Activated CD4-positive, alpha-beta T cell treated with anti-CD3 and anti-CD28 coated beads for 24 hours (primary cell): ENCODE results near the gene TMEFF2.
"Not testable (repeated sequence)": the region's sequence is repeated elsewhere in the genome, so short reads cannot be mapped to it uniquely, and the experiment has no call there.

Experiments used
- DNase-seq, 2 donors: peaks; one replicate each; pipeline ENCODE4 v3.0.0-alpha.2; 2020; ENCODE audit warnings: low read depth in 2 of 2

The TMEFF2 gene

DNA sequence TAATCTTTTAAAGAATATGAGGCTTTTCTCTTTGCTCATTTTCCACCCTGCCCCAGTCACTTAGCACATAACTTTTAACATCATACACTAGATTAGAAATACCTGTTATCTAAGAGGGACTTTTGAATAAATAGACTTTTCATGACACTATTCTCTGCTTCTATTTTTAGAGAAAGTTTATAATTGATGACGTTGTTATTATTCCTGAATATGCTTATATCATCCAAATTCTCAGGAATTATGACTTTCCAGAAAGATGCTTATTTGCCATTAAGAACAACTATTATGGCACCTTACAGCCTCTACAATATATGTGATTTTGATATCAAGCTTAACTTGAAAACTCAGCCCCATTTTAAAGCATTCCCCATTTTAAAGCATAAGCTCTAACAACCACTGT lies 11.4 kb downstream of the TMEFF2 start:
- DNase-seq: no peak

DNA sequence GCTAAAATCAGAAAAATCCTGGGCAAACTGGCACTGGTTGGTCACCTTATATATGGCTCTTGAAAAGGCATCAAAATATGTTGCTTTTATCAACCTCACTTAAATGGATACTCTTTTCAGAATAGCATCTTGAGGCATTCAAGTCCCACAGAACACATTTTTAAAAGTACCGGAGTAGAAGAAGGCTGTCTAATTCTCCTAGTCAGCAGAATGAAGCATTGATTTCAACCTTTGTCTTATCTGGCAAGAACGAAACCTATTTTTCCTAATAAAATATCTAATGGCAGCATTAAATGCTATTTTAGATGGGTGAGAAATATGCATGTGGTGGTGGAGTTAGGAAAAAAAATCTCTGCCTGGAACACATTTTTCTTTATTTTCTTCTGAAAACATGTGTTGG lies 27.8 kb downstream of the TMEFF2 start:
- no peak for DNase-seq

DNA sequence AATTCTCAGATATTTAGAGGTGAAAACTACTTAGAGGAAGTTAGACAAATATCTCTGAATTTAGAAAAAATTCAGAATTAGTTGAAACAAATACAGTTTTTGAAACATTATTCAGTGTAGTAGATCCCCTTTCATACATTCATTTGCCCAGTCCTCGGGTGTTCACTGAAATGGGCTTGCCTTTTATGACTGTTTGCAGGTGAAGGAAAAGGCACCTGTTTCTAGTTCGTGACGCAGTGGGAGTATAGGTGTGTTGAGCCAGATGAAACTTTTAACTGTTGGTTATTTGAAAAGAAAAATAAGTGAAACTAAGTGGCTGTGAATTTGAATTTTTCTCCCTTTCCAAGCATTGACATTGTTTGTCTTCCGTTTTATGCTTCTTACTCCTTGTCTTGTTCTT lies 28.9 kb downstream of the TMEFF2 start:
- DNase-seq: no peak

DNA sequence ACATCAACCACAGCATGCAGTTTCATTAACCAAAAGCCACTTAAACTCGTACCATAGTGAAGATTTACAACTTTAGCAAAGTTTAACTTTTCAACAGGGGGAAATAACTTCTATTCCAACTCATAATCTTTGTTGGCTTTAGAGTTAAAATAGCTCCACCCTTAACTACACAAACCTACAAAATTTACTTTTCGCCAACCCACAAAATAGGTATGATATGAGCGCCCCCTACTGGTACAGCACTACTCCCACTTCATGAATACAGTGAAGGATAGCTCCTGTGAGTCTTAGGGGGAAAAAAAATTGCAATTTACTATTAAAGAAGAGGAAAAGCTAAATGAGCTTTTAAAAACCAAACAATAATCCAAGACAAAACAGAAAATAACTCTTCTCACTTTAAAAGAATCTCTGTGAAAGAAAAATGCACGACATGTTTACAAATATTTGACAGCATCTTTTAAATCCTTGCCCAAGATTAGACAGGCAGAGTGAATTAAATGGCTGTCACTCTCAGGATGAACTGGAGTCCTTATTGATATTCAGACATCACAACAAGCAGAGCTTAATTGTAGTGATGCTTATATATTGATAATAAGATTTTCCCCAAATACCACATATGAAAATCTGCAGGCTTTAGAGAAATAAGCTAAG lies 32.2 kb downstream of the TMEFF2 start:
- peak; percentile 44 to 70 for DNase-seq

DNA sequence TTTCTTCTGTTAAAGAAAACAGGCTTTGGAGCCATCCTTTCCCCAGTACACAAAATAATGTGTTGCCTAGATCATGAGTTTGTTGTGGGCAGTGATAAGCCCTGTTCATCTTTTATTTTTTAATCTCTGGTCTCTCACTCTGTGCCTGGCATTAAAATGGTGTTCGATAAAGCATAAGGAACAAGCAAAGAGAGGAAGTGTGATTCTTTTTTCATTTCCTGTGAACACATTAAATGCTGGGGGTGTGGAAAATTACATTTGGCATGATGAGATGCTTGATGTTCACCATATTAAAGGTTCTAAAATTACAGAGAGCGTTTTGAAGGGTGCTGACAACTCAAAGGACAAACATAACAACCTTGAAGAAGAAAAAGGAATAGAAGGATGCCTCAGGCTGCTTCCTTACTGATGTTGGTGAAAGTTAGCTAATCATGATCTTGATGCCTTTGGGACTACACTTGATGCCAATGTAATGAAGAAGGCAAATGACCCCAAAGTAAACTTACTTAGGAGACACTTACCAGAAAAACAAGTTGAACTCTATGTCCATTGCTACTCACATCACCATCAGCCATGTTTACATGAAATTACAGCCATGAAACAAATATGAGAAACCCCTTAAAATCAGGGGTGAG lies 33.0 kb downstream of the TMEFF2 start:
- DNase-seq: no peak

DNA sequence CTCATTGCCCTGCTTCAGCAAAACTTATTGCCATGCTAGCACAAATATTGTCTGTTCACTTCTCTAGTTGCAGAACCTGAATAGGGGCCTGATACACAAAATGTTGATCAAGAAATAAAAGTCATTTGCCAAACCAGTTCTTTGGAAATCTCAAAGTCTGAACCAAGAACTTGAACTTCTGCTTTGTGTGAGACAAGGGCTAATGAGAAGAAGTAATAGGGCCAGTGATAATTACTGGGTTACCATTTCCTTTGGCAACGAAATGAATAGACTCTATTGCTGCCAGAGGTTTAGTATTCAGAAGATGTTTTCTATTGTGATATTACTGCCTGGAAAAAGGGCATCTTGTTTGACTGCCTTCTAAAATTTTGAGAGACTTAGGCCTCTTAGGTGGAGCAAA lies 35.0 kb downstream of the TMEFF2 start:
- DNase-seq: no peak

DNA sequence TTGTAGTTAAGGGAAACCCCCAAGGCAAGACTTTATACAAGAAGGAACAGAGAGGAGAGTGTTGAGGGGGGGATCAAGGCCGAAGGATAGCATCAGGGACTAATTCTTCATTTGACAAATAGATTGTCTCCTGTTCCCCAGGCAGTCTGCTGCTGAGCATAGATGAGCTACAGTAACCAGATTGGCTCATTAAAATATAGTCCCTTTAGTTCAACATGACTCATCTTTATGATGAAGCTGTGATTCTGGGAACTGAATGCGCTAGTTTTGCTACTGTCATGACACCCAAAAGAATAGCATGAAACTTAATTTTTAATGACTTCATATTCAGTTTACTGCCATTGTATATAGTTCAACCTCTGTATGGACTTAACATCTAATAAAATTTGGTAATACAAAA lies 35.5 kb downstream of the TMEFF2 start:
- no peak for DNase-seq

DNA sequence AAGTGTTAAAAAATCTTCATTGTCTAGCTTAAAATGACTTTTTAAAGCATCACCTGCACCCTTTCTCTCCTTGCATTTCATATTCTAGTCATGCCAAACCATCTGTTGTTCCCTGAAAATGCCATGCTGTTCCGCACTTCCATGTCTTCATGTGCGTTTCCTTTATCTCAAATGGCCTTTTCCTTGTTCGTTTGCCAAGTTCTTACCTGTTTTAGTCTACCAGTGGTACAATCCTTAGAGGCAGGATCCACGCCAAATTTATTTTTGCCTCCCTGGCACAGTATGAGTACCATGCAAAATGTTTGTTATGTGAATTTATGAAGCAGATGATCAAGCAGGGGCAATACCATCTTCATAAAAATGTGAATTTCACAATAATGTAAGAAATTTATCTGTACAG lies 37.0 kb downstream of the TMEFF2 start:
- no peak for DNase-seq

DNA sequence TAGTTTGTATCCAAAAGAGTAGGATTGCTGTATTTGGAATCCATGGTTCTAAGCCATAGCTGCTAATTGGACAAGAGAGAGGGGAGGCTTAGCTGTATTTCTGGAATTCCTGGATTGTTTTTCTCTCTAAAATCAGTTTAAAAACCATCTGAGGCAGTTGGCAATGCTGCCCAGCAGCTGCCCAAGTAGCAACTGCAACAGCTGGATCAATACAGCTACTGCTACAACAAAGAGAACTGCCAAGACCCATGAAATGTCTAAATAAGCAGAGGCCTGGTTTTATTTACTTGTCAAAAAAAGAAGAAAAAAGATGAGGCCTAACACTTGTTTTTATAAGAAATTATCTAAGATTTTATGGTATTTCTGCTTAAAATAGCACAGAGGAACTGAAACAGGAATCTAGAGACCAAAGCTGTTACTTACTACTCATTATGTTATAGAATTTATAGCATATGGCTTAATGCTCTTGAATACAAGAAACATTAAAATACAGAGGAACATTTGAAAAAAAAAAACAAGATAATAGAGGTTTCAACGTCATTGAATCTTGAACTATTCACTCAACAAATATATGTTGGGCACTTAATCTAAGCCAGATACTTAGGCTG lies 39.1 kb downstream of the TMEFF2 start:
- DNase-seq: no peak

DNA sequence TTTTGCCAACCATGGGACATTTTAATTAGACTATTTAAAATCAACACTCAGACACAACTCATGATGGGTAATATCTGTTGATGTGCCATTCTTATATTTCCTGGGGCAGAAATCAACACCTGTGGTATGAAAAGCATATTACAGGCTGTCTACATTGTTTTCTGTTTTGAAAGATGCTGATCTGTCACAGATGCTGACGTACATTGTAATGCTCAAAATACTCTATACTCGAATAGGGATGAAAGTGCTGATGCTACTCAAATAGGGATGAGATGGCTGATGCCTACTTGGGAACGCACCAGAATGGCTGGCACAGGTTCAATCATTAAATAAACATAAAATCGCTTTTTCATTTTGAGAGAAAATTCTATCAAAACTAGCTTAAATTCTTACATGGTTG lies 41.2 kb downstream of the TMEFF2 start:
- DNase-seq: no peak

DNA sequence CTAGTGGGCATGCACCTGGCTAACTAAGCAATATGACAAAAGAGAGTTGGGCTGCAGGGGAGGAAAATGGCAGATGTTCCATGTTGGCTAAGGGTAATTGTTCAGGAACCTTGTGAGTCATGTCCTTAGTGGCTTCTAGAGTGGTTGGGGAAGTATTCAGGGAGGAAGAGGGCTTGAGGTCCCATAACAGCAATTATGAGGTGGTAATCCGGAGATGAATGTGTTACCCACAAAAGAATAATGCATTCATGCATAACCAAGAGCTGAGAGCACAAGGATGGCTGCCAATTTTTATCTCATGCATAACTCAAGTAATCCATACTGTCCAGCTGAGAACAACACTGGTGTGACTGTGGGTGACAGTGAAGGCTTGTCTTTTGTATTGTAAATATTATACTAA lies 42.9 kb downstream of the TMEFF2 start:
- no peak for DNase-seq

DNA sequence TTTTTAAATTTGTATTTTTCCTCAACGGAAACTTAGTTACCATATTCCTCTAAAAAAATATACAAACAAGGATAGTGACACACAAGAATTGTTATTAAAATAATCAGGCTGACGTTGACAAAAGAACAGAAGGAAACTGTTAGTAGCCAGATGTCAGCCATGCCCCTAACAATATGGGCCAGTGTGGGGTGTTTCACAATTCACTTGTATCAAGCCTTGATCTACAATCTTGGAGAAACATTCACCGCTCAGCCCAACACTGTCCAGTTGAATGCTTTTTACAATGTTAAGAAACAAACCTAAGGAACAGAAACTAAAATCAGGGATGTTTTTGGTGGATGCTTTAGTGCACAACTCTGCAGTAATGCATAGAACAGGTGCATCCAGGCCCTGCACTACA lies 44.6 kb downstream of the TMEFF2 start:
- no peak for DNase-seq

DNA sequence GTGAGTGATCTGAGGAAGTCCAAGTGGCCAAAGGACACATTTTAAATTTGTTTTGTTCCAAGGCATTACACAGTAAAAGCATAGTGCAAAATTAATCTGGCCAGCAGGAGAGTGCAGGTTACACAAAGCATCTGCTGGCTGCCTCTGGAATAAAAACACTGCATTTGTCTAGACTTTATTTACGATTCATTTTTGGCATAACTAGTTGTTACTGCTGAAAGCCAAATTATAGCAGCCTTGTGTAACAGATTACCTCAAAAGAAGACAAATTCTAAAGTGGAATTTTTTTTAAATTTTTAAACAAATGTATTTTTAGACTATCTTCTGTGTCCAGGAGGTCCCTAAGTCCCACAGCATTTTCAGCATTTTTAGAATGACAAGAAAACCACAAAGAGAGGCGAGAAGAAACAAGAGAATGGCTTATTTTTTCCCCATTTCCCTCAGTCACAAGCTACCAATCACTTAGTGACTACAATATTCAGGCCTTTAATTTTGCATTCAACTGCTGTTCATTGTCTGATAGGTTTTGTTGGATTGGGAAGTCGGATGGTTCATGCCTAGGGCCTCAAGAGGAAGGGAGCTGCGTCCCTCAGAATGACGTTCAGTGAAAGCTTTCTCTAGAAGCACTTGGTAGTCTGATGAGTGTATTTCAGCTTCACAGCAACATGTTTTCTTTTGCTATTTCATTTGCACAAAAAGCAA lies 46.0 kb downstream of the TMEFF2 start:
- no peak for DNase-seq

DNA sequence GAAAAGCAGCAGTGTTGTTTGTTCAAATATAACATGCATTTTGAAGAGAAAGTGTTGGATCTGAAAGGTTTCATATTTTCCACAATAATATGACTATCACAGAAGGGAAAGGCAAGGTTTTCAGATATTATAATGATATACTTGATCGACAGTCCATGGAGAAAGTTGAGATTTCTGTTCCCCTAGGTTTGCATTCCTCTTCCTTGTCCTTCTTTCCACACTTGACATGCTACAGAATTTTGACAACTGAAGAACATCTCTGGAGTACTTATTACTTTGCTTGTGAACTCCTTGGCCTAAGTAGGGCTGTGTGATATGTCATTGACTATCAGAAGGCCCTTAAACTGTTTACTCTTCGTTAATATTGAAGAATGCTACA lies 46.5 kb downstream of the TMEFF2 start:
- DNase-seq: no peak

DNA sequence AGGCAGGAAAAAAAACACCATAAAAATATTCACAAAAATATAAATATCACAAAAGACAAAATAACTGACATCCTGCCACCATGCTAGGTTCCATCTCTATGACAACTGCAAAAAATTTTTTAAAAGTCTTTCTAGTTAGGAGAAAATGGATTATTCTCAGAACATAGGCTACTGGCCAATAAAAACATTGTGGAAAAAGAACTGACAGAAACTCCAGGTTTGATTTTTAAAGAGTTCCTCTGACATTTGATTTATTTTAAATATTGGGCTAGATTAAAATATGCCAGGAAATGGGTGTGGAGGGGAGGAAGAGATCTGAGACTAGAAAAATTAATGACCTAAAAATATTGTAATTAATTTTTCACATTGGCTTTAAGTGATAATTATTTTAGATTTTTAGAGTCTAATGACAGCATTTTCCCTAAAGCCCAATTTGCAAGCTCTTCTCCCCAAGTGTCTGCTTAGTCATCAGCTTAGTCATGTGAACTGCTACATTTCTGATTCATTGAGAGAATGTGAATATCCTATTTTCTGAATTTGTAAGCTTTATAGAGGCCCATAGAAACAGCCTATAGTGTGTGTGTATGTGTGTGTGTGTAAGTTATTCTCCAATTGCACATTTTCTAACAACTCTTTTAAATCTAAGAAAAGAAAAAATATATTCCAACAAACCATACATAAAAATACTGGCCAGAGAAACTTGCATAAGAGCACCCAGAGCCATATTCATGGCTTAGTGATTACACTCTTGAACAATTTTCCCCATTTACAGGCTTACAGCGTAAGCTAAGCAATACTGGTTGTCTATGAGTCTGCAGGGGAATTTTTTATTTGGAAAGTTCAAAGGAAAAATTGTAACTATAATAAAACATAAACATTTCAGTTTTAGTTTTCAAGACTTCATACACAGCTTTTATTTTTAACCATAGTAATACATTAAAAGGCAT lies 48.4 kb downstream of the TMEFF2 start:
- DNase-seq: no peak

DNA sequence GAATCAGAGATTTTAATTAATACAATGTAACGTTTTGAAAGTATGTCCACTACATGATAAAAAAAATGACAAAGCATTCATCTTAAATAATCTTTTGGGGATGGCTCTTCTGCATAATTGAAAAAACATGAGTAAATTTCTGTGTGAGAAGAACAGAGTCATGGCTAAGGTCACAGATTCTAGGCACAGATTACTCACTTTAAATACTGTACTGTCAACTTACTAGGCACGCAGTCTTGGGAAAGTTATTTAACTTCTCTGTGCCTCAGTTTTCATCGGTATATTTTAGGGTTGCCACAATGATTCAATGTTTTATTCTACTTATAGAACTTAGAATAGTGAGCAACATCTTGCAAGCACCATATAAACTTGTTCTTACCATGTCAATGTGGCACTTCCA lies 49.2 kb downstream of the TMEFF2 start:
- DNase-seq: no peak

DNA sequence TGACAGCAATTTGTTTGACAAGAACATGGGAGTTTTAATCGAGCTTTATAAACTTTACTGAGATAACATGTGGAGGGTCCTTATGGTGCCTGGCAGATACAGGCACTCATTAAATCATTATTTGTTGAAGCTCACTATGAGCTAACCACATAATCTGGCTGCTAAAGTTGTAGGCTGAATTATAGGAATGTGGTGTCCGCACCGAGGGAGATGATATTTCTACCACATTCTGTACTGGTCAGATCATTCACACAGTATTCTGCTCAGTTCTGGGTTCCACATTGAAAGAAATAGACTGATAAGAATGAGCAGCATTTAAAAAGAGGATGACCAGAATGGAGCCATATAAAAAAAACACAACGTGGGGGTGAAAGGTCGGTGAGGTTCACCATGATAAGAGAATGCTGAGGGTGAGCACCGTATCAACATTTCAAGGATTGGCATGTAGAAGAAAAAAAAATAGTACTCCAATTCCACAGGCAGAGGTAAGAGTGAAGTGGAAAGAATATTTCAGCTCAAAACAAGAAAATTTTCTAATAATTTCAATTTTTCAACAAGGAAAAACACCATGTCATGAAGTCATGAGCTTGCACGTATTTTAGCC lies 54.4 kb downstream of the TMEFF2 start:
- DNase-seq: no peak

DNA sequence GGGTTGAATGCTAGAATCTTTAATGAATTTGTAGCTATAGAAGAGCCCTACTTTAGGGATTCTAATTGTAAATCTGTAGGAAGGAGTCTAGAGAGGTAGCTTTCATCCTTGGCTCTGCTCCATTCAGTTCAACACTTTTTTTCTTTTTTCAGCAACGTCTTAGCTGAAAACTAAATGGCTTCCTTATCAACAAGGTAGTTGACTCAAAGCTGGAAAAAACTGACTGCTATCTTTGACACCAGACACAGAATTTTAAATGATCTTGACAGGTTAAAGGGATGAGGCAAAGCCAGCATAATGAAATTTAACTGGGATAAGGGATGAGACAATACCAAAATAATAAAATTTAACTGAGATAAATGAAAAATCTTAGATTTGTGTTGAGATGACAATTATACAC lies 54.9 kb downstream of the TMEFF2 start:
- DNase-seq: no peak

DNA sequence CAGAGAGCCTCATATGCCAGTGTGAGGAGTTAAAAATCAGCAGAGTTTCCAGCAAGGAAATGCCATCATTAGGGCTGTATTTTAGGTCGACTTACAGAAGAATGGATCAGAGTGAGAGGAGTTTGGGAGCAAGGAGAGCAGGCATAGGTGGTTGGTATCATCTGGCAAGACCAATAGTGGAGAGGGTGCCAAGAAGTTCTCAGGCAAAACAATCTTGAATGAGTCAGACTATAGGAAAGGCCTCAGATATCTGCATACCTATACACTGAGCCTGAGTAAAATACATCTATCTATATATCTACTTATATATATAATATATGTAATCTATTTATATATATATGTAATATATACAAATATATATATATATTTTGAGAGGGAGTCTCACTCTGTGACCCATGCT lies 57.3 kb downstream of the TMEFF2 start:
- DNase-seq: no peak

DNA sequence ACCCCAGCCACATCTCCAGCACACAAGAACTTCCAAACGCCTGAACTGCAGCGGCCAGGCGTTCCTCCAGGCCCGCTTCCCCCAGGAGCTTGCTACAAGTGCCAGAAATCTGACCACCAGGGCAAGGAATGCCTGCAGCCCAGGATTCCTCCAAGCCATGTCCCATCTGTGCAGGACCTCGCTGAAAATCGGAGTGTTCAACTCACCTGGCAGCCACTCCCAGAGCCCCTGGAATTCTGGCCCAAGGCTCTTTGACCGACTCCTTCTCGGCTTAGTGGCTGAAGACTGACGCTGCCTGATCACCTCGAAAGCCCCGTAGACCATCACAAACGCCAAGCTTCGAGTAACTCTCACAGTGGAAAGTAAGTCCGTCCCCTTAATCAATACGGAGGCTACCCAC lies 62.1 kb downstream of the TMEFF2 start:
- DNase-seq: not testable (repeated sequence)

DNA sequence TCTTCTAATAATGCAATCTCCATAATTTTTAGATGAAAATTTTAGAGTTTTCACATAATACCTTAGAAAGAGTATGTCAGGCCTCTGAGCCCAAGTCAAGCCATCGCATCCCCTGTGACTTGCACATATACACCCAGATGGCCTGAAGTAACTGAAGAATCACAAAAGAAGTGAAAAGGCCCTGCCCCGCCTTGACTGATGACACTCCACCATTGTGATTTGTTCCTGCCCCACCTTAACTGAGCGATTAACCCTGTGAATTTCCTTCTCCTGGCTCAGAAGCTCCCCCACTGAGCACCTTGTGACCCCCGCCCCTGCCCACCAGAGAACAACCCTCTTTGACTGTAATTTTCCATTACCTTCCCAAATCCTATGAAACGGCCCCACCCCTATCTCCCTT lies 64.4 kb downstream of the TMEFF2 start:
- not testable (repeated sequence) for DNase-seq
